ENCODE measurements around the gene CXCL13. TPM values are rescaled to one million over a fixed set of nuclear protein-coding genes. Genes with fewer than 3 reads are reported as not detected.

Gene CXCL13, protein sequence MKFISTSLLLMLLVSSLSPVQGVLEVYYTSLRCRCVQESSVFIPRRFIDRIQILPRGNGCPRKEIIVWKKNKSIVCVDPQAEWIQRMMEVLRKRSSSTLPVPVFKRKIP
- total RNA-seq: not detected in 2 replicates

GRCh38 chr4:77605210-77605902 is at the start of gene CXCL13:
Gene CXCL13 (plus strand): TSS chr4:77605820. CDS start chr4:77605866, 46 bp downstream.

Other genes with a start within 250 kb of the CXCL13 start
- gene CNOT6L, start 213.5 kb downstream of the CXCL13 start, total RNA-seq: 47.7 and 56.8 TPM in 2 replicates

All from dermis lymphatic vessel endothelial cell (primary cell).